GM19467 (cell line): ENCODE results near the gene ESRRA.

ENCODE experiments used
- ATAC-seq: cut with Tn5 transposase; IDR thresholded peaks from one replicate; pipeline ENCODE4 v1.9.1; 2021; ENCODE audit warnings: mild to moderate bottlenecking, moderate library complexity; ENCODE audit not compliant: unreplicated experiment

The ESRRA gene

GRCh38 chr11:64269540-64270220, 35.6 kb upstream of the ESRRA start:
- peak; percentile 60 for ATAC-seq

- no peak for ATAC-seq
These were observed 30.1 kb upstream of the ESRRA start for GRCh38 chr11:64275031-64275800.

GRCh38 chr11:64275841-64276240, 29.5 kb upstream of the ESRRA start:
- no peak for ATAC-seq

GRCh38 chr11:64276653-64277431, 28.5 kb upstream of the ESRRA start:
- no peak for ATAC-seq

GRCh38 chr11:64278576-64279190, 26.6 kb upstream of the ESRRA start:
- no peak for ATAC-seq

GRCh38 chr11:64281957-64282770, 23.2 kb upstream of the ESRRA start:
- no peak for ATAC-seq

- ATAC-seq = no peak
These were observed 22.2 kb upstream of the ESRRA start for GRCh38 chr11:64283092-64283491.

- ATAC-seq = peak; percentile 61
These were observed 21.0 kb upstream of the ESRRA start, which contains the start of gene BAD for GRCh38 chr11:64284048-64284961. BAD (minus strand) TSS chr11:64284665; CDS start chr11:64284368, 297 bp downstream.

- peak; percentile 47 for ATAC-seq
These were observed 20.1 kb upstream of the ESRRA start, which contains the start of gene GPR137 for GRCh38 chr11:64284962-64285884. GPR137 (plus strand) TSS chr11:64285848; CDS start chr11:64286525, 677 bp downstream.

- ATAC-seq = no peak
These were observed 19.2 kb upstream of the ESRRA start for GRCh38 chr11:64285885-64286800.

- no peak for ATAC-seq
These were observed 18.5 kb upstream of the ESRRA start for GRCh38 chr11:64286801-64287159.

GRCh38 chr11:64287676-64288352, 17.5 kb upstream of the ESRRA start:
- no peak for ATAC-seq

- no peak for ATAC-seq
These were observed 17.0 kb upstream of the ESRRA start for GRCh38 chr11:64288353-64288750.

GRCh38 chr11:64289002-64289564, 16.2 kb upstream of the ESRRA start:
- ATAC-seq = no peak

- ATAC-seq = no peak
These were observed 14.7 kb upstream of the ESRRA start for GRCh38 chr11:64290352-64291261.
